Suprapubic skin (tissue), 4 donors: ENCODE results near the gene POC1B.

ENCODE experiments used
- CTCF ChIP-seq, 2 donors: fragments of 200-600 bp in 1 of 2; fragments of 450-650 bp in 1 of 2; sonication (generic) in 1 of 2; IDR thresholded peaks; one replicate each; pipeline ENCODE4 v1.5.1; 2016 to 2019; ENCODE audit warnings: antibody characterized with exemption in 2 of 2, mild to moderate bottlenecking in 1 of 2, moderate library complexity in 1 of 2
- EP300 ChIP-seq: sonication (generic); formaldehyde crosslinking; IDR thresholded peaks from one replicate; pipeline ENCODE4 v1.6.1; 2017; ENCODE audit warnings: antibody characterized with exemption
- POLR2A ChIP-seq, 2 donors: fragments of 450-650 bp; IDR thresholded peaks; one replicate each; pipeline ENCODE4 v1.6.1; 2017; ENCODE audit warnings: antibody characterized with exemption in 2 of 2, mild to moderate bottlenecking in 2 of 2, moderate library complexity in 2 of 2
- POLR2AphosphoS5 ChIP-seq, 3 donors: sonication (generic); formaldehyde crosslinking; IDR thresholded peaks; one replicate each; pipeline ENCODE4 v1.6.1; 2017; ENCODE audit warnings: antibody characterized with exemption in 3 of 3

- TF ChIP-seq POLR2A (IDR thresholded peaks at IDR 0.05) (no peak), POLR2AphosphoS5 (IDR thresholded peaks at IDR 0.05) (no peak), CTCF (IDR thresholded peaks at IDR 0.05) (no peak), EP300 (no peak)
Observed at GRCh38 chr12:89405626-89406345, 120.1 kb downstream of the POC1B start.
